H9 (cell line): ENCODE data around the gene PJA1. TPM values are rescaled to one million over a fixed set of nuclear protein-coding genes. Genes with fewer than 3 reads are reported as not detected.

Source experiments
- DNase-seq: peaks from one replicate; pipeline ENCODE4 v3.0.0-alpha.2; 2017
- H2AFZ ChIP-seq: one replicate; pipeline ENCODE4 v1.6.1; 2013; ENCODE audit warnings: mild to moderate bottlenecking, low read length, control low read depth, moderate library complexity
- H2AK5ac ChIP-seq: 2 replicates; pipeline ENCODE4 v1.6.1; 2013; ENCODE audit warnings: low read length, control low read depth, mixed read lengths; ENCODE audit not compliant: insufficient read length
- H2BK120ac ChIP-seq: one replicate; pipeline ENCODE4 v1.6.1; 2013; ENCODE audit warnings: low read depth, mild to moderate bottlenecking, low read length, control low read depth, inconsistent platforms; ENCODE audit not compliant: poor library complexity, severe bottlenecking
- H2BK12ac ChIP-seq: 2 replicates; pipeline ENCODE4 v1.6.1; 2013; ENCODE audit warnings: low read length, control low read depth, mixed read lengths, low read depth; ENCODE audit not compliant: insufficient read length
- H2BK15ac ChIP-seq: 2 replicates; pipeline ENCODE4 v1.6.1; 2013; ENCODE audit warnings: low read depth, low read length, control low read depth
- H2BK20ac ChIP-seq: one replicate; pipeline ENCODE4 v1.6.1; 2013; ENCODE audit warnings: low read depth, mild to moderate bottlenecking, low read length, control low read depth, inconsistent platforms; ENCODE audit not compliant: poor library complexity, severe bottlenecking
- H2BK5ac ChIP-seq: 2 replicates; pipeline ENCODE4 v1.6.1; 2013; ENCODE audit warnings: low read length, control low read depth, mixed read lengths; ENCODE audit not compliant: insufficient read length
- H3K14ac ChIP-seq: 2 replicates; pipeline ENCODE4 v1.6.1; 2013; ENCODE audit warnings: low read length, control low read depth; ENCODE audit not compliant: insufficient read depth
- H3K18ac ChIP-seq: 2 replicates; pipeline ENCODE4 v1.6.1; 2013; ENCODE audit warnings: low read depth, mild to moderate bottlenecking, mixed read lengths, low read length, control low read depth; ENCODE audit not compliant: insufficient read length
- H3K23ac ChIP-seq: 2 replicates; pipeline ENCODE4 v1.6.1; 2013; ENCODE audit warnings: low read length, control low read depth, mixed read lengths, low read depth; ENCODE audit not compliant: insufficient read length
- H3K23me2 ChIP-seq: 2 replicates; pipeline ENCODE4 v1.6.1; 2013; ENCODE audit warnings: low read depth, mild to moderate bottlenecking, mixed read lengths, low read length, control low read depth; ENCODE audit not compliant: insufficient read length, poor library complexity, severe bottlenecking
- H3K27ac ChIP-seq: 2 replicates; pipeline ENCODE4 v1.5.1; 2013; ENCODE audit warnings: low read length, control low read depth, mixed read lengths, low read depth; ENCODE audit not compliant: insufficient read length
- H3K27me3 ChIP-seq: 2 replicates; pipeline ENCODE4 v1.6.1; 2013; ENCODE audit warnings: low read length, control low read depth, inconsistent platforms; ENCODE audit not compliant: insufficient read depth
- H3K4ac ChIP-seq: 2 replicates; pipeline ENCODE4 v1.6.1; 2013; ENCODE audit warnings: low read depth, mild to moderate bottlenecking, control low read depth, inconsistent platforms, low read length, moderate library complexity
- H3K4me1 ChIP-seq: 2 replicates; pipeline ENCODE4 v1.6.1; 2013; ENCODE audit warnings: low read length, control low read depth, inconsistent platforms; ENCODE audit not compliant: insufficient read depth
- H3K4me2 ChIP-seq: 2 replicates; pipeline ENCODE4 v1.6.1; 2013; ENCODE audit warnings: low read length, control low read depth, mixed read lengths; ENCODE audit not compliant: insufficient read length, insufficient read depth
- H3K56ac ChIP-seq: 2 replicates; pipeline ENCODE4 v1.6.1; 2013; ENCODE audit warnings: low read depth, mild to moderate bottlenecking, mixed read lengths, low read length, control low read depth; ENCODE audit not compliant: insufficient read length
- H3K79me1 ChIP-seq: 2 replicates; pipeline ENCODE4 v1.6.1; 2013; ENCODE audit warnings: low read depth, mild to moderate bottlenecking, moderate library complexity, low read length, control low read depth, inconsistent platforms; ENCODE audit not compliant: insufficient read depth, poor library complexity, severe bottlenecking
- H3K79me2 ChIP-seq: 2 replicates; pipeline ENCODE4 v1.6.1; 2013; ENCODE audit warnings: low read length, control low read depth, inconsistent platforms; ENCODE audit not compliant: insufficient read depth
- H3K9ac ChIP-seq: 2 replicates; pipeline ENCODE4 v1.6.1; 2013; ENCODE audit warnings: low read length, control low read depth, mixed read lengths; ENCODE audit not compliant: insufficient read length; ENCODE audit errors: extremely low read depth
- H3K9me3 ChIP-seq: one replicate; pipeline ENCODE4 v1.6.1; 2013; ENCODE audit warnings: low read depth, low read length, inconsistent platforms; ENCODE audit not compliant: control insufficient read depth
- H3T11ph ChIP-seq: one replicate; pipeline ENCODE4 v1.6.1; 2013; ENCODE audit warnings: mild to moderate bottlenecking, low read length, control low read depth, inconsistent platforms
- H4K20me1 ChIP-seq: one replicate; pipeline ENCODE4 v1.6.1; 2013; ENCODE audit not compliant: control insufficient read depth, insufficient read length, insufficient read depth
- H4K5ac ChIP-seq: 2 replicates; pipeline ENCODE4 v1.6.1; 2013; ENCODE audit warnings: low read depth, mild to moderate bottlenecking, mixed read lengths, low read length, control low read depth; ENCODE audit not compliant: insufficient read length
- H4K8ac ChIP-seq: replicated peaks from 2 replicates; pipeline ENCODE4 v1.6.1; 2013; ENCODE audit warnings: low read length, control low read depth, mixed read lengths, low read depth; ENCODE audit not compliant: insufficient read length
- H4K91ac ChIP-seq: 2 replicates; pipeline ENCODE4 v1.6.1; 2013; ENCODE audit warnings: low read depth, mild to moderate bottlenecking, moderate library complexity, mixed read lengths, low read length, control low read depth; ENCODE audit not compliant: insufficient read length
- H3K27ac Mint-ChIP-seq, 3 experiments: 2 replicates in 2 of 3; 3 replicates in 1 of 3; pipeline ENCODE4 v1.8.0; 2020 to 2021; ENCODE audit warnings: mixed read lengths in 3 of 3, mild to moderate bottlenecking in 1 of 3, moderate library complexity in 1 of 3
- H3K27me3 Mint-ChIP-seq: 2 replicates; pipeline ENCODE4 v1.8.0; 2021; ENCODE audit warnings: low read depth, mild to moderate bottlenecking, moderate library complexity, mixed read lengths
- H3K36me3 Mint-ChIP-seq, 3 experiments: 2 replicates in 2 of 3; 3 replicates in 1 of 3; pipeline ENCODE4 v1.8.0; 2020 to 2021; ENCODE audit warnings: low read depth in 3 of 3, mixed read lengths in 3 of 3; ENCODE audit not compliant: insufficient read depth in 1 of 3
- H3K4me1 Mint-ChIP-seq, 2 experiments: 2 replicates each; pipeline ENCODE4 v1.8.0; 2020; ENCODE audit warnings: mixed read lengths in 2 of 2
- H3K4me3 Mint-ChIP-seq, 2 experiments: 2 replicates in 1 of 2; 3 replicates in 1 of 2; pipeline ENCODE4 v1.8.0; 2020 to 2021; ENCODE audit warnings: mild to moderate bottlenecking in 2 of 2, mixed read lengths in 2 of 2, moderate library complexity in 1 of 2
- H3K9me3 Mint-ChIP-seq, 2 experiments: 2 replicates in 1 of 2; 3 replicates in 1 of 2; pipeline ENCODE4 v1.8.0; 2020; ENCODE audit warnings: mild to moderate bottlenecking in 2 of 2, mixed read lengths in 2 of 2, moderate library complexity in 1 of 2
- WGBS: extraction: QIAGEN DNeasy Blood & Tissue Kit; methylation state at CpG from one replicate; pipeline ENCODE4 v1.1.7; 2013; ENCODE audit warnings: missing lambda C conversion rate, low lambda C conversion rate, mixed read lengths; ENCODE audit not compliant: insufficient read length; ENCODE audit errors: extremely low coverage; 5-methylcytosine and 5-hydroxymethylcytosine counted together
- total RNA-seq: library from RNA; stranded (reverse); gene quantifications from 2 replicates; pipeline ENCODE4 v1.2.1, GENCODE V29; 2021
- TF ChIP-seq, protein P1 (sequence below): fragments of 200-600 bp; sonication (generic); conservative IDR thresholded peaks from 3 replicates; pipeline ENCODE4 v1.8.0; 2021; ENCODE audit warnings: antibody characterized with exemption, mild to moderate bottlenecking

The PJA1 gene
- total RNA-seq, 1 experiment from 2014 or later = 41.4 TPM

- no peak overlapping the region for H4K8ac ChIP-seq
- no peak overlapping the region for H3T11ph ChIP-seq
- Mint-ChIP-seq H3K4me3 (no peak overlapping the region), H3K4me1 (peaks cover 6 to 10% of the 10 kb centered on the region in 2 experiments), H3K36me3 (peaks cover 0 to 4% (median 0%) of the 10 kb centered on the region in 3 experiments; a peak in 1 of 7 replicates), H3K9me3 (peaks cover 65 to 78% of the 10 kb centered on the region in 2 experiments), H3K27me3 (peaks cover 14% of the 10 kb centered on the region), H3K27ac (no peak overlapping the region)
- H3K27ac ChIP-seq = no peak overlapping the region
- no CpG with 5 or more reads among the region's 9 CpGs for WGBS
- H4K5ac ChIP-seq = no peak overlapping the region
- no peak overlapping the region for H3K14ac ChIP-seq
- TF ChIP-seq, protein P1, sequence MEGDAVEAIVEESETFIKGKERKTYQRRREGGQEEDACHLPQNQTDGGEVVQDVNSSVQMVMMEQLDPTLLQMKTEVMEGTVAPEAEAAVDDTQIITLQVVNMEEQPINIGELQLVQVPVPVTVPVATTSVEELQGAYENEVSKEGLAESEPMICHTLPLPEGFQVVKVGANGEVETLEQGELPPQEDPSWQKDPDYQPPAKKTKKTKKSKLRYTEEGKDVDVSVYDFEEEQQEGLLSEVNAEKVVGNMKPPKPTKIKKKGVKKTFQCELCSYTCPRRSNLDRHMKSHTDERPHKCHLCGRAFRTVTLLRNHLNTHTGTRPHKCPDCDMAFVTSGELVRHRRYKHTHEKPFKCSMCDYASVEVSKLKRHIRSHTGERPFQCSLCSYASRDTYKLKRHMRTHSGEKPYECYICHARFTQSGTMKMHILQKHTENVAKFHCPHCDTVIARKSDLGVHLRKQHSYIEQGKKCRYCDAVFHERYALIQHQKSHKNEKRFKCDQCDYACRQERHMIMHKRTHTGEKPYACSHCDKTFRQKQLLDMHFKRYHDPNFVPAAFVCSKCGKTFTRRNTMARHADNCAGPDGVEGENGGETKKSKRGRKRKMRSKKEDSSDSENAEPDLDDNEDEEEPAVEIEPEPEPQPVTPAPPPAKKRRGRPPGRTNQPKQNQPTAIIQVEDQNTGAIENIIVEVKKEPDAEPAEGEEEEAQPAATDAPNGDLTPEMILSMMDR = no peak
- no peak for DNase-seq
- H3K9me3 ChIP-seq = no peaks in the 10 kb centered on the region
- no peak overlapping the region for H3K4ac ChIP-seq
- H3K23me2 ChIP-seq = no peaks in the 10 kb centered on the region
- no peak overlapping the region for H3K9ac ChIP-seq
- H2AFZ ChIP-seq = no peak overlapping the region
- H4K91ac ChIP-seq = no peak overlapping the region
- H3K4me1 ChIP-seq = no peaks in the 10 kb centered on the region
- no peaks in the 10 kb centered on the region for H3K27me3 ChIP-seq
- no peak overlapping the region for H2BK5ac ChIP-seq
- no peak overlapping the region for H3K56ac ChIP-seq
- H2BK15ac ChIP-seq = no peak overlapping the region
- H3K4me2 ChIP-seq = no peak overlapping the region
- no peak overlapping the region for H3K23ac ChIP-seq
- H2BK20ac ChIP-seq = no peak overlapping the region
- H2AK5ac ChIP-seq = no peak overlapping the region
- H3K18ac ChIP-seq = no peak overlapping the region
- no peak overlapping the region for H2BK120ac ChIP-seq
- H2BK12ac ChIP-seq = no peak overlapping the region
- no peaks in the 10 kb centered on the region for H3K79me1 ChIP-seq
- H3K79me2 ChIP-seq = no peaks in the 10 kb centered on the region
- no peaks in the 10 kb centered on the region for H4K20me1 ChIP-seq
These were observed 24.5 kb upstream of the PJA1 start for GRCh38 chrX:69189576-69190371.
